Muscle of leg (tissue), 11 donors: ENCODE measurements around the gene FAM13A. TPM values are rescaled to one million over a fixed set of nuclear protein-coding genes. Genes with fewer than 3 reads are reported as not detected.

ENCODE experiments used
- DNase-seq: peaks from one replicate; pipeline ENCODE4 v3.0.0; 2013
- H3K27ac ChIP-seq: one replicate; pipeline ENCODE4 v1.5.1; 2013; ENCODE audit warnings: mild to moderate bottlenecking, low read length, control low read depth
- H3K27me3 ChIP-seq: one replicate; pipeline ENCODE4 v1.6.1; 2013; ENCODE audit warnings: low read length; ENCODE audit not compliant: control insufficient read depth, insufficient read depth
- H3K36me3 ChIP-seq: one replicate; pipeline ENCODE4 v1.6.1; 2013; ENCODE audit warnings: low read length; ENCODE audit not compliant: control insufficient read depth, insufficient read depth
- H3K4me1 ChIP-seq: one replicate; pipeline ENCODE4 v1.6.1; 2013; ENCODE audit warnings: low read length; ENCODE audit not compliant: control insufficient read depth, insufficient read depth
- H3K4me3 ChIP-seq: one replicate; pipeline ENCODE4 v1.5.1; 2013; ENCODE audit warnings: low read length, control low read depth
- H3K9me3 ChIP-seq: replicated peaks from 2 replicates; pipeline ENCODE4 v1.6.1; 2013; ENCODE audit warnings: low read depth, low read length; ENCODE audit not compliant: control insufficient read depth
- WGBS: methylation state at CpG from one replicate; pipeline ENCODE4 v1.1.5; 2013; ENCODE audit warnings: missing lambda C conversion rate; ENCODE audit not compliant: insufficient coverage; 5-methylcytosine and 5-hydroxymethylcytosine counted together
- polyA plus RNA-seq, 8 donors: library from polyadenylated mRNA; unstranded; fragments of 120-200 nt; gene quantifications; one replicate each; pipeline versions ENCODE4 v1.2.1 to v1.2.3, GENCODE V29; 2013; ENCODE audit warnings: inconsistent platforms in 1 of 8, low replicate concordance in 1 of 8; ENCODE audit not compliant: insufficient read length in 8 of 8, insufficient read depth in 1 of 8
- total RNA-seq: library from RNA; stranded (reverse); fragments of 120-200 nt; gene quantifications from one replicate; pipeline ENCODE4 v1.2.4, GENCODE V29; 2013

FAM13A gene
- total and polyA plus RNA-seq, 9 donors = 23.8 to 40.2 (median 29.7) TPM

DNA sequence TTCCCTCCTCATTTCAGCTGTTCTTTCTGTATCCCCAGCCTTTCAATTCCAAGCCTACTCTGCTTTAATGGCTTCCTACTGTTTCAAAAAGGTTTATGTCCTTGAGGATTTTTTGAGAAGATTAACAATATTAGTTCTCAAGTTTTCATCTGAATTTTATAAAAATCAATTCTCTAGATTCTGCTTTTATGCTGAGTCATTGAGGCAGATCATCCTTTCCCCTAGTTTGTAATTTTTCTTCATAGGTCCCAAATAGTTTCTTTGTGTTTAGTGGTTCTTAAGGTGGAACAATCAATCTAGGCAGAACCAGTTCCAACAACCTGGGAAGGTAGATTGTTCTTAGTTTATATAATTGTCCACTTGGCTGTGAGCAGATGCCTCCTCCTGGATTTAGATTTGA lies 259.3 kb downstream of the FAM13A start:
- H3K4me1 ChIP-seq = no peaks in the 10 kb centered on the region
- no peaks in the 10 kb centered on the region for H3K27me3 ChIP-seq
- peaks cover 8% of the 10 kb centered on the region for H3K36me3 ChIP-seq
- DNase-seq = no peak
- no peak overlapping the region for H3K27ac ChIP-seq
- H3K4me3 ChIP-seq = no peak overlapping the region
- H3K9me3 ChIP-seq = no peaks in the 10 kb centered on the region

DNA sequence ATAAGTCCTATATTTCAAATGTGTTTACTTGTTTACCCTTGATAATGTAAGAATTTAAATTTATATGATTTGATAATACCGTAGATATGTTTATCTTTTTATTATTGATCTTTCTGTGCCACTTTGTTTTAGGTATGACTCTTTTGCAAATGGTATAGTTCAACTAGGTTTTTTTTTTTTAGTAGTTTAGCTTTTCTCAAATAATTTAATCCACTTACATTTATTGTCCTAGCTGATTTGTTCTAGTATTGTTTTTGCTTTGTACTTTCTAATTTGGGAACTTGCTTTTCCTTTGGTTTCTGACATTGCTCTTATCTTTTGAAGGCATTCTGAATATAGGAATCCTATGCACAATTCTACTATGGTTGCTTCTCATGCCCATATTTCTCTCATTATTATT lies 260.4 kb downstream of the FAM13A start:
- Histone ChIP-seq H3K27ac (no peak overlapping the region), H3K4me3 (no peak overlapping the region), H3K4me1 (no peaks in the 10 kb centered on the region), H3K36me3 (peaks cover 2% of the 10 kb centered on the region), H3K9me3 (no peaks in the 10 kb centered on the region), H3K27me3 (no peaks in the 10 kb centered on the region)
- WGBS = no CpG with 5 or more reads among the region's 1 CpG
- no peak for DNase-seq

DNA sequence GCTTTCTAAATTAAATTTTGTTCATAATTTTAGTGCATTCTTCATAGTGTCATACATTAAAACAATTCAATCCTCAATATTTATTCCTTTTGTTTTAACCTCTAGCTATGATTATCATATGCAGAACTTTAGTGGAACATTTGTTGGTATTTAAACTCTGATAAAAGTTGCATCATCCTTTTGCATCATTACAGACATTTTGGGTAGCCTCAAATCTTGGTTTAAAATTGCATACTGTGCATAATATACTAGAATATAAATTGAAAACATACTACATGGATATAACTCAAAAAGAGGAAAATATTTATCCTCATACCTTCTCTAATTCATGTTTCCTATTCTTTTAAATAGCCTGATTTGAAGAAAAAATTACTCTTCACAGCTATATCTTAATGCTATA lies 262.0 kb downstream of the FAM13A start:
- H3K9me3 ChIP-seq = no peaks in the 10 kb centered on the region
- no peak overlapping the region for H3K4me3 ChIP-seq
- H3K4me1 ChIP-seq = no peaks in the 10 kb centered on the region
- H3K27ac ChIP-seq = no peak overlapping the region
- H3K27me3 ChIP-seq = no peaks in the 10 kb centered on the region
- no peak for DNase-seq
- H3K36me3 ChIP-seq = peaks cover 2% of the 10 kb centered on the region

DNA sequence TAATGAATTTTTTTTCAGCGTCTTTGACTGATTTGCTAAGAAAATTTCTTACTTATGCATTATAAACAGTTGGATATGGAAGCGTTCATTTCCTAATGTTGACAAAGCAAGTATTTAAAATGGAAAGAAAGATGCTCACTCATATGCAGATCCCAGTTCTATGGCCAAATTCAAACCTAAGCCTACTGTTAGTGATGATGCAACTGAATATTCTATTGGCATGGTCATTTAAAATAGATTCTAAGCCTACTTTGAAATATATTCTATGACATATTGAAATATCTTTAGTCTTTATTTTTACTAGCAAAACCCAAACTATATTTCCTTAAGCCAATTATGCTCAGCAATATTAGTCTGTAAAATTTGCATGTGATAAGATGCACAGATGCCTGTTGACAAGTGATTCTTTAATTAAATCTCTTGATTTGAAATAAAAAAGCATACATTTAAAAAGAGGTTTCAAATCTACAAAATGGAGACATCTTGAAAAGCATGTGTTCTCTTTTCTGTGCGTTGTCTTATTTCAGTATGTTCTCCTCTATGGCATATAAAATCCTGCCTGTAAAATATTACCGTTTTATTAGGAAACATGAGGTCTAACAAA lies 262.8 kb downstream of the FAM13A start:
- H3K27me3 ChIP-seq = no peaks in the 10 kb centered on the region
- no peak overlapping the region for H3K27ac ChIP-seq
- DNase-seq = no peak
- no peaks in the 10 kb centered on the region for H3K9me3 ChIP-seq
- H3K4me1 ChIP-seq = no peaks in the 10 kb centered on the region
- no CpG with 5 or more reads among the region's 4 CpGs for WGBS
- peaks cover 7% of the 10 kb centered on the region for H3K36me3 ChIP-seq
- no peak overlapping the region for H3K4me3 ChIP-seq

DNA sequence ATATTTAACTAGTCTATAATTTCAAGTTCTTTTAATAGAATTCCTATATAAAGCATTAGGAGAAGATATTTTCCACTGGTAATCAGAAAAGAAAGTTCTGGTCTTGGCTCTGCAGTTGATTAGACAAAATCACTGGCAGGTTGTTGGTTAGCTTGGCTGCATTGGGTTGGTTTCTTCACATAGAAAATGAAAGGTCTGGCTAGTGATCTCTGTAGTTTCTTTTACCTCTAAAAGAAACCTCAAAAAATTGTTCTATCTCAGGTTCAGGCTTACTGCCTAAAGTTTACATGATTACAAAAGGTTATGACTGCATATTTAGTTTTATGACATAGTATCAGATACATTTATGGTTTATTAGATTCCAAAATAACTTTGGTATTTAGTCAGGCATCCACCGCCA lies 263.5 kb downstream of the FAM13A start:
- H3K4me3 ChIP-seq = no peak overlapping the region
- H3K27me3 ChIP-seq = no peaks in the 10 kb centered on the region
- no peaks in the 10 kb centered on the region for H3K9me3 ChIP-seq
- no CpG with 5 or more reads among the region's 1 CpG for WGBS
- no peaks in the 10 kb centered on the region for H3K4me1 ChIP-seq
- H3K27ac ChIP-seq = no peak overlapping the region
- H3K36me3 ChIP-seq = peaks cover 8% of the 10 kb centered on the region
- DNase-seq = no peak

DNA sequence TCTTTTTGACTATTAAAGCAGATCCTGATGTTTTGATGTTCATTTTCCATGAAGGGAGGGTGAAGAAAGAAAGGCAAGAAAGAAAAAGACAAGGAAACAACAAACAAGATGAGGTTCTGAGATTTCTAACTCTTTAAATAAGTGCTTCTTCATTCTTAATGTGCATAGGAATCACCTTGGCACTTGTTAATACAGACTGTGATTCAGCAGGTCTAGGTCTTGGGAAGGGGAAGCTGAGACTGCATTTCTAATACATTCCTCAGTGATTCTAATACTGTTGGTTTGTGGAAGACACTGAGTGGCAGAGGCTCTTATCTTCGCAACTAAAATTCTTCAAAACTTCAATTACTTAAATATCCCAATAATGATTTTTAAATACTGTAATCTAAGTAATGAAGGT lies 264.2 kb downstream of the FAM13A start:
- H3K36me3 ChIP-seq = peaks cover 8% of the 10 kb centered on the region
- no peak overlapping the region for H3K4me3 ChIP-seq
- no peak overlapping the region for H3K27ac ChIP-seq
- H3K9me3 ChIP-seq = no peaks in the 10 kb centered on the region
- WGBS = no CpG with 5 or more reads among the region's 1 CpG
- no peaks in the 10 kb centered on the region for H3K27me3 ChIP-seq
- DNase-seq = no peak
- H3K4me1 ChIP-seq = no peaks in the 10 kb centered on the region

DNA sequence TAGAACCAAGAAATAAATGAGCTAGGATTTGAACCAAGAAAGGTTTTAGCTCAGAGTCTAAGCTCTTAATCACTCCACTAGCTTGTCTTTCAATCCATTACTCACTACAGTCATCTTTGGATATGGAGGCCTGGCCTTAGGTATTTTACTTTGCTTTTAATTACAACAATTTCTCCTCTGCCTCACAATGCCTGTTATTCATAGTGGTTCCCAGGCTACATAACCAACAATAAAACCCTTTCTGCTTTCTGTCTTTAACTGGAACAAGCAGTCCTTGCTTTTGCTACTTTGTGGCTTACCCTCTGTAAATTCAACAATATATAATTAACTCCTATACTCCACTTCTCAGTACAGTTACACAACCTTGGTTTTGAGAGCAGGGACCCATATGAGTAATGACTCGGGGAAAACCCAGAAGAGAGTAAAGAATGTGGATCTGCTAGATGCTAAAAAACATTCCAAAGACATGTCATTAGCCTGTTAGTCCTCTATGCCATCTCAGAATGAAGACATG lies 264.7 kb downstream of the FAM13A start:
- WGBS = no CpG with 5 or more reads among the region's 1 CpG
- no peak for DNase-seq
- no peak overlapping the region for H3K4me3 ChIP-seq
- no peaks in the 10 kb centered on the region for H3K4me1 ChIP-seq
- no peaks in the 10 kb centered on the region for H3K9me3 ChIP-seq
- H3K27me3 ChIP-seq = no peaks in the 10 kb centered on the region
- no peak overlapping the region for H3K27ac ChIP-seq
- H3K36me3 ChIP-seq = peaks cover 11% of the 10 kb centered on the region

DNA sequence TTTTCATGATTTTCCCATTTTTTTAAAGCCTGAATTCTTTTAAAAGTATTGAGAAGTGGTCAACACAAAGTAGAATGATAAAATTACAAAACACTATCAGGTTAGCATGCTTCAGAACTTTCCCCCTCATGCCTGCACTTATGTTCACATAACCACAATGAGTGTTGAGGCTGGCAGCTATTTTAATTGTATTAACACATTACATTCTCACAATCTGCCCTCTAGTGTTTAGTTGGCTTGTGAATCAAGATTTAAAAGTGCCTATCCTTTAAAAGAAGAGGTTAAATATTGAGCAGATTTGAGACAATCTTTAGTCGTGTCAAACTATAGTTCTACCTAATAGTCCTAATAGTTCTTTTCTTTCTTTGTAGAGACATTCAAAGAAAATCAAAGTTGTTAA lies 265.7 kb downstream of the FAM13A start:
- no peak for DNase-seq
- no CpG with 5 or more reads among the region's 1 CpG for WGBS
- H3K4me1 ChIP-seq = no peaks in the 10 kb centered on the region
- no peak overlapping the region for H3K4me3 ChIP-seq
- H3K27ac ChIP-seq = no peak overlapping the region
- no peaks in the 10 kb centered on the region for H3K27me3 ChIP-seq
- H3K9me3 ChIP-seq = no peaks in the 10 kb centered on the region
- H3K36me3 ChIP-seq = peaks cover 11% of the 10 kb centered on the region

DNA sequence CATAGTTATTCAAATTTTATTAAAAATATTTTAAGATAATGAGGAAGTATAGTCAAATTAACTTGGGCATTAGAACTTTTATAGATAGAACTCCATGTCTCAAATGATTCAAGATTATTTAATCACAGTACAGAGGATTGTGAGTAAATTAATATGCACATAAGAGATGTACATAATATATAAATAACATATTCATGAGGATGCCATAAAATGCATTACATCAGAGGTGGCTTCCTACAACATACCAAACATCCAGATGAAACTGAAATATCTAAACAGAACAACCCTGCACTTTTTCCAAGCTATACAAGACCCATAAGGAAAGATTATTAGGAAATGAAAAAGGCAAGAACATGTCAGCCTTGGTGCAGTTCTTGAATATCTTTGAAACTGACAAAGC lies 268.1 kb downstream of the FAM13A start:
- H3K36me3 ChIP-seq = peaks cover 13% of the 10 kb centered on the region

DNA sequence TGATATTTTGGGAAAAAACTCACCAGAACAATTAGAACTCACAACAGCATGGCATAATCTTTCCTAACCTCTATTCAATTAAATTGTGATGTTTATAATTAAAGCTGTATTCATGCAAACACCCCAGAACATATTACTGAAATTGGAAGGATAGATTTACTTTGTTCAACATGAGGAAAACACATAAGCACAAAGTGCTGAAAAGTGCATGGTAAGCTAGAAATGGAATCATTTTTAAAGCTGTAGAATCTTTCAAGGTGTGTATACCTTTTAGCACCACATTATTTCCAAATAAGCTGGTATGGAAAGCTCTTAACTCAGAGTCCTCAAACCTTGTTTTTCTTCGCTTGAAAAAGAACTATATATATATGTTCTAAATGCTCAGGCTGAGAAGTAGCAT lies 268.6 kb downstream of the FAM13A start:
- no peaks in the 10 kb centered on the region for H3K9me3 ChIP-seq
- no peaks in the 10 kb centered on the region for H3K27me3 ChIP-seq
- no CpG with 5 or more reads among the region's 1 CpG for WGBS
- no peak overlapping the region for H3K4me3 ChIP-seq
- no peak for DNase-seq
- no peak overlapping the region for H3K27ac ChIP-seq
- peaks cover 16% of the 10 kb centered on the region for H3K36me3 ChIP-seq
- H3K4me1 ChIP-seq = no peaks in the 10 kb centered on the region

More for the DNA sequence above, 268.1 kb downstream of the FAM13A start:
- Histone ChIP-seq H3K27me3 (no peaks in the 10 kb centered on the region), H3K4me1 (no peaks in the 10 kb centered on the region), H3K9me3 (no peaks in the 10 kb centered on the region), H3K4me3 (no peak overlapping the region), H3K27ac (no peak overlapping the region)
- no peak for DNase-seq

DNA sequence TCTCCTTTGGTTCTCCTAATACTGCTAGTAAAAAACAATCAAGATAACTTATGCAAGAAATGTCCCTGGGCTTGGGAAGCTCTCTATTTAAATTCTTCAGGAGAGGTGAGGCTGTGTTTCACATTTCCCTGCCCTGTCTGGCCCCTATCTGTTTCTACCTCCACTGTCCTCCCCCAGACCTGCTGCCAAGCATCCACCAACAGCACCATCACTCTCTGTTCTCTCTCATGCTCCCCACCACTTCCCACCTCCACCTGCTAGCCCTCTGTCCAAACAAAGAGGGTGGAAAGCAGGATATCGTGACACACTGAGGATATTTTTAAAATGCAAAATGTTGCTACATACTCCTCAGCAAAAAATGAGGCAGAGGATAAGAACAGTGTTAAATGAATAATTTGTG lies 271.0 kb downstream of the FAM13A start:
- H3K27ac ChIP-seq = no peak overlapping the region
- no CpG with 5 or more reads among the region's 1 CpG for WGBS
- no peak for DNase-seq
- no peaks in the 10 kb centered on the region for H3K4me1 ChIP-seq
- no peaks in the 10 kb centered on the region for H3K27me3 ChIP-seq
- no peak overlapping the region for H3K4me3 ChIP-seq
- peaks cover 17% of the 10 kb centered on the region for H3K36me3 ChIP-seq
- no peaks in the 10 kb centered on the region for H3K9me3 ChIP-seq
